Testis (tissue), 3 donors: ENCODE results near the gene GRIA3. TPM values are rescaled to one million over a fixed set of nuclear protein-coding genes. Genes with fewer than 3 reads are reported as not detected.

Experiments
- DNase-seq: peaks from one replicate; pipeline ENCODE4 v3.0.0-alpha.2; 2019
- H3K27ac ChIP-seq, 2 donors: fragments of 200-600 bp; sonication (generic); one replicate each; pipeline ENCODE4 v1.5.1; 2019
- H3K27me3 ChIP-seq: fragments of 200-600 bp; sonication (generic); one replicate; pipeline ENCODE4 v1.5.1; 2019
- H3K36me3 ChIP-seq: fragments of 200-600 bp; sonication (generic); one replicate; pipeline ENCODE4 v1.5.1; 2017; ENCODE audit warnings: low read depth; ENCODE audit errors: missing control alignments
- H3K4me1 ChIP-seq: fragments of 200-600 bp; sonication (generic); one replicate; pipeline ENCODE4 v1.5.1; 2019
- H3K4me3 ChIP-seq, 2 donors: fragments of 200-600 bp; sonication (generic); one replicate each; pipeline ENCODE4 v1.5.1; 2017 to 2019
- H3K9me3 ChIP-seq: fragments of 200-600 bp; sonication (generic); one replicate; pipeline ENCODE4 v1.5.1; 2017
- POLR2A ChIP-seq: fragments of 450-650 bp; IDR thresholded peaks from one replicate; pipeline ENCODE4 v1.6.1; 2017; ENCODE audit warnings: antibody characterized with exemption, mild to moderate bottlenecking, moderate library complexity
- WGBS, 2 donors: methylation state at CpG; one replicate each; pipeline ENCODE4 v1.1.5; 2018; 5-methylcytosine and 5-hydroxymethylcytosine counted together
- intact Hi-C: fragments of 100-400 bp; cut with DNase I; formaldehyde crosslinking; loops from one replicate; pipeline ENCODE4 v1.15.1; 2023; ENCODE audit warnings: low total_unique reads
- polyA plus RNA-seq: library from polyadenylated mRNA; stranded (reverse); fragments of 350-450 nt; fragmentation: Illumina TruSeq; extraction: RNeasy Lipid Tissue Mini Kit (QIAGEN cat#74804); gene quantifications from one replicate; pipeline ENCODE4 v1.2.3, GENCODE V29; 2014; ENCODE audit warnings: low read depth, low replicate concordance; ENCODE audit not compliant: insufficient read depth
- total RNA-seq, 2 donors: library from RNA; depleted of rRNA; stranded (reverse); fragments of >200 nt; gene quantifications; one replicate each; pipeline ENCODE4 v1.2.3, GENCODE V29; 2016
- TF ChIP-seq, protein P1 (sequence below), 3 experiments: fragments of 450-650 bp in 2 of 3; fragments of 200-600 bp in 1 of 3; sonication (generic) in 1 of 3; IDR thresholded peaks; one replicate each; pipeline ENCODE4 v1.5.1; 2016 to 2019; ENCODE audit warnings: antibody characterized with exemption in 3 of 3, mild to moderate bottlenecking in 2 of 3, moderate library complexity in 1 of 3

GRIA3 gene
- total and polyA plus RNA-seq, 3 donors from 2014 or later: 1.2 to 2.4 (median 2.0) TPM

DNA sequence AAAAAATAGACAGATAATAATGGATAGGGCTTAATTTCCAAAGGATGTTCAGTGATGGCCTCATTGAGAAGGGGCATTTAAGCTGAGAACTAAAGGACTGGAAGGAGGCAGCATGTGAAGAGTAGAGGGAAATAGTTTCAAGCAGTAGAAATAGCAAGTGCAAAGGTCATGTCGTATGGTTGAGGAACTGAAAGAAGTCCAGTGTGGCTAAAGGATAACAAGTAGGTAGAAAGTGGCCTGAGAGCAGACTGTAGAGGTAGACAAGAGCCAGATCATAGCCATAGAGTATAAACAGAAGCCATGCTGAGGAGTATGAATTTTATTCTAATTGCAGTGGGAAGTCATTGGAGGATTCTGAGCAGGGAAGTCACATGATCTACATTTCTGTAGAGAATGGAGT is 72.3 kb downstream of the GRIA3 start:
- TF ChIP-seq, protein P1, sequence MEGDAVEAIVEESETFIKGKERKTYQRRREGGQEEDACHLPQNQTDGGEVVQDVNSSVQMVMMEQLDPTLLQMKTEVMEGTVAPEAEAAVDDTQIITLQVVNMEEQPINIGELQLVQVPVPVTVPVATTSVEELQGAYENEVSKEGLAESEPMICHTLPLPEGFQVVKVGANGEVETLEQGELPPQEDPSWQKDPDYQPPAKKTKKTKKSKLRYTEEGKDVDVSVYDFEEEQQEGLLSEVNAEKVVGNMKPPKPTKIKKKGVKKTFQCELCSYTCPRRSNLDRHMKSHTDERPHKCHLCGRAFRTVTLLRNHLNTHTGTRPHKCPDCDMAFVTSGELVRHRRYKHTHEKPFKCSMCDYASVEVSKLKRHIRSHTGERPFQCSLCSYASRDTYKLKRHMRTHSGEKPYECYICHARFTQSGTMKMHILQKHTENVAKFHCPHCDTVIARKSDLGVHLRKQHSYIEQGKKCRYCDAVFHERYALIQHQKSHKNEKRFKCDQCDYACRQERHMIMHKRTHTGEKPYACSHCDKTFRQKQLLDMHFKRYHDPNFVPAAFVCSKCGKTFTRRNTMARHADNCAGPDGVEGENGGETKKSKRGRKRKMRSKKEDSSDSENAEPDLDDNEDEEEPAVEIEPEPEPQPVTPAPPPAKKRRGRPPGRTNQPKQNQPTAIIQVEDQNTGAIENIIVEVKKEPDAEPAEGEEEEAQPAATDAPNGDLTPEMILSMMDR (IDR thresholded peaks at IDR 0.05): no peak
- TF ChIP-seq POLR2A: no peak

DNA sequence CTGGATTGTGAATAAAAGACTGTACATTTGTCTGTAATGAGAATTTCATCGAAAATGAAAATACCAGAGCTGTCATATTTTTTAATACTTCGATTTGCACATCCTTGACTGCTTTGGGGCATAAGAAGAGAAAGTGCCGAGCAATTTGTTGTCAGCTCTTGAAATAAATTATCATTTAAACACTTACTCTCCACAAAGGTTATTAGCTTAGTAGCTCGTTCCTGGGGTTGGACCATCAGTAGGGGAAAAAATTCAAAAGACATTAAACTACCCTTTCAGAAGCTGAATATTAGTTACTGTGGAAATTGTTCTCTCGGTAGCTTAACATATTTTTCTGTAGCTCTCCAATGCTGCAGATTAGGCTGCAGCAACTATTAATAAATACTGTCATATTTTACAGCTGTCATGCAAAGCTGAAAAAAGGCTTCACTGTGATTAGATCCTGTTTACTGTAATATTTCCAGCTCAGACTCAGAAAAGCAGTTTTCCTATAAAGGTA is 76.9 kb downstream of the GRIA3 start:
- TF ChIP-seq, protein P1 (IDR thresholded peaks at IDR 0.05): no peak
- WGBS, 2 donors: 72 to 77% methylated on average over 5 of the region's 5 CpGs
- Histone ChIP-seq H3K4me1 (no peaks in the 10 kb centered on the region), H3K4me3 (no peak overlapping the region), H3K27ac (no peak overlapping the region), H3K36me3 (no peaks in the 10 kb centered on the region), H3K9me3 (no peaks in the 10 kb centered on the region), H3K27me3 (no peaks in the 10 kb centered on the region)
- no peak for DNase-seq
- intact Hi-C loops: no loop called here

More for the DNA sequence above, 72.3 kb downstream of the GRIA3 start:
- Histone ChIP-seq H3K4me3 (no peak overlapping the region), H3K4me1 (no peaks in the 10 kb centered on the region), H3K9me3 (no peaks in the 10 kb centered on the region), H3K27me3 (no peaks in the 10 kb centered on the region), H3K27ac (no peak overlapping the region), H3K36me3 (no peaks in the 10 kb centered on the region)
- no peak for DNase-seq
- WGBS, 2 donors: 80 to 100% methylated on average over 1 of the region's 1 CpG
- intact Hi-C loops: no loop called here

DNA sequence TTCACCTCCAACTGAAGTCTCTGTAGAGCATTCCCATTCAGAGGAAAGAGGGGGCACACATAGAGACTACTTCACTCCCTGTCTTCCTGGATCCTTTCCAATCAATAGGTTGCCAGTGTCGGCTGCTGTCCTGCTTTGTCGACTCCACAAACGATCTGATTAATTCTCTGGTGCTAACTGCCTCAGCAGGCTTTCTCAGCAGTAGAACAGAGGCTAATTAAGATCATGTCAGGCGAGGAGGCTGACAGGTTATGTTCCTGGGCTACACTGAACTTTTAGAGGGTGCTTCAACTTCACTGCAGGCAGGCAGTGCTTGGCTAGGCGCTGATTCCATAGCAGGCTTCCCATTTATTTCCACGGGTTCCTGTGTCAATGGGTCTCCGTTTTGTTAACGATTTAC is 79.2 kb downstream of the GRIA3 start:
- H3K4me1 ChIP-seq: no peaks in the 10 kb centered on the region
- 28 to 53% methylated on average over 4 to 7 of the region's 8 CpGs for WGBS, 2 donors

DNA sequence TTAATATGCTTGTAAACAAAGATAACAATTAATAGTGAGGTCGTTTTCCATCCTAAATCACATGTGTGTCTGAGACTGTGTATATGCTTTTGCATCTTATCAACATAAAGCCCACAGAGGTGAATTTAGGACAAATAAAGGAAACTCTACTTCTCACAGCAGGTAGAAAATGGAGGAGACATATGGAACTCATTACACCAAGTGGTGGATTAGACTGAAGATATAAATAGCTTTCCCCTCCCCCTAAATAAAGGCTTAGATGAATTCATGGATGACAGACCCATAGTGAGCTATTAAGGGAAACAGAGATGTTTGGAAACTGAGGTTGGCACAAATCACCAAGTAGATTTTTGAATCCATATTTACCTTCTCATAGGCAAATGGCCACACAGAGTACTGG is 79.7 kb downstream of the GRIA3 start:
- intact Hi-C loops: no loop called here
- DNase-seq: no peak
- TF ChIP-seq, protein P1 (IDR thresholded peaks at IDR 0.05): no peak
- no peak for TF ChIP-seq POLR2A

More for the DNA sequence above, 79.2 kb downstream of the GRIA3 start:
- Histone ChIP-seq H3K27me3 (no peaks in the 10 kb centered on the region), H3K27ac (no peak overlapping the region), H3K9me3 (no peaks in the 10 kb centered on the region), H3K4me3 (no peak overlapping the region), H3K36me3 (no peaks in the 10 kb centered on the region)
- intact Hi-C loops: no loop called here
- TF ChIP-seq, protein P1 (IDR thresholded peaks at IDR 0.05): no peak
- no peak for TF ChIP-seq POLR2A
- no peak for DNase-seq

DNA sequence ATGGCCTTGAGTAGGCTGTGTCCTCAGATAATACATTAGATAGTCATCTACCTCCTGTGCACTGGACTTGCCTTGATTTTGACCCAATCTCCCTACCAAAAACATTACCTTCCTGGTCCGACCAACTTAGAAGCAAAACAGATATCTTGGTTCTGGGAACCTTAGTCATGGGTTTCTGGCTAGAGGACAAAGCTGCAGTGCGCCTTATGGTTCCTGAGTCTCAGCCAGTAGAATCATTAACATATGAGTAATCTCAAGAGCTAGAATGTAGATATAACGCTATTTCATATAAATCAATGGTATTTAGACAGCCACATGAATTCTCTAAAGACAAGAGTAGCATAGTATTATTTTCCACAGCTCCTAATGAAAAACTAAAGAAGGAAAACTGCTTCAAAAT is 83.1 kb downstream of the GRIA3 start:
- no peaks in the 10 kb centered on the region for H3K9me3 ChIP-seq
- H3K27me3 ChIP-seq: no peaks in the 10 kb centered on the region
- TF ChIP-seq POLR2A: no peak
- TF ChIP-seq, protein P1 (IDR thresholded peaks at IDR 0.05): no peak
- WGBS, 2 donors: 75 to 80% methylated on average over 3 of the region's 3 CpGs
- no peak for DNase-seq
- no peak overlapping the region for H3K27ac ChIP-seq
- H3K4me3 ChIP-seq: no peak overlapping the region
- intact Hi-C loops: no loop called here
- H3K36me3 ChIP-seq: no peaks in the 10 kb centered on the region
- no peaks in the 10 kb centered on the region for H3K4me1 ChIP-seq

More for the DNA sequence above, 79.7 kb downstream of the GRIA3 start:
- 24 to 62% methylated on average over 1 of the region's 1 CpG for WGBS, 2 donors
- Histone ChIP-seq H3K4me1 (no peaks in the 10 kb centered on the region), H3K4me3 (no peak overlapping the region), H3K27ac (no peak overlapping the region), H3K9me3 (no peaks in the 10 kb centered on the region), H3K27me3 (no peaks in the 10 kb centered on the region), H3K36me3 (no peaks in the 10 kb centered on the region)
